Neural cell (in vitro differentiated cells): ENCODE results near the gene ZNF578. TPM values are rescaled to one million over a fixed set of nuclear protein-coding genes. Genes with fewer than 3 reads are reported as not detected.

Experiments used
- H2AFZ ChIP-seq: fragments of 200-600, 300-800 bp; sonication (generic), shearing (Covaris generic); 2 replicates; pipeline ENCODE4 v1.6.0; 2014; ENCODE audit warnings: low read depth, mild to moderate bottlenecking, antibody characterized with exemption, low read length, moderate library complexity
- H3F3A ChIP-seq: fragments of 200-600 bp; shearing (Covaris generic); 2 replicates; pipeline ENCODE4 v1.6.1; 2016; ENCODE audit warnings: mild to moderate bottlenecking, moderate library complexity, mixed read lengths, antibody characterized with exemption, low read length; ENCODE audit not compliant: insufficient read depth, poor library complexity, severe bottlenecking
- H3K27ac ChIP-seq: fragments of 200-600, 300-800 bp; sonication (generic), shearing (Covaris generic); 2 replicates; pipeline ENCODE4 v1.5.1; 2014; ENCODE audit warnings: mild to moderate bottlenecking, low read length, moderate library complexity
- H3K27me3 ChIP-seq: fragments of 300-800, 200-600 bp; sonication (generic), shearing (Covaris generic); 2 replicates; pipeline ENCODE4 v1.6.0; 2014; ENCODE audit warnings: mild to moderate bottlenecking, low read depth, low read length, moderate library complexity; ENCODE audit not compliant: insufficient read depth
- H3K36me3 ChIP-seq: fragments of 300-800, 200-600 bp; sonication (generic), shearing (Covaris generic); 2 replicates; pipeline ENCODE4 v1.5.1; 2014; ENCODE audit warnings: mild to moderate bottlenecking, antibody characterized with exemption, low read length, moderate library complexity; ENCODE audit not compliant: insufficient read depth
- H3K4me2 ChIP-seq: fragments of 300-800, 200-600 bp; sonication (generic), shearing (Covaris generic); 2 replicates; pipeline ENCODE4 v1.6.0; 2014; ENCODE audit warnings: mild to moderate bottlenecking, low read length
- H3K4me3 ChIP-seq: fragments of 300-800, 200-600 bp; sonication (generic), shearing (Covaris generic); 2 replicates; pipeline ENCODE4 v1.5.1; 2014; ENCODE audit warnings: mild to moderate bottlenecking, low read length, moderate library complexity
- H3K79me2 ChIP-seq: fragments of 200-600 bp; shearing (Covaris generic); replicated peaks from 2 replicates; pipeline ENCODE4 v1.6.0; 2014; ENCODE audit warnings: mild to moderate bottlenecking, low read length, moderate library complexity; ENCODE audit not compliant: insufficient read depth
- H3K9ac ChIP-seq: fragments of 300-800, 200-600 bp; sonication (generic), shearing (Covaris generic); 2 replicates; pipeline ENCODE4 v1.6.1; 2016; ENCODE audit warnings: mild to moderate bottlenecking, low read length, mixed read lengths
- H3K9me2 ChIP-seq: fragments of 200-600 bp; shearing (Covaris generic); 2 replicates; pipeline ENCODE4 v1.6.1; 2016; ENCODE audit warnings: mild to moderate bottlenecking, low read length, mixed read lengths; ENCODE audit not compliant: insufficient read depth
- H3K9me3 ChIP-seq: fragments of 200-600, 300-800 bp; sonication (generic), shearing (Covaris generic); 2 replicates; pipeline ENCODE4 v1.6.1; 2016; ENCODE audit warnings: mild to moderate bottlenecking, mixed run types, low read length, moderate library complexity, mixed read lengths
- H4K20me1 ChIP-seq: fragments of 200-600 bp; shearing (Covaris generic); 2 replicates; pipeline ENCODE4 v1.6.1; 2016; ENCODE audit warnings: mild to moderate bottlenecking, mixed run types; ENCODE audit not compliant: insufficient read depth
- CTCF ChIP-seq: fragments of 450-650 bp; IDR thresholded peaks from 2 replicates; pipeline ENCODE4 v1.5.1; 2014; ENCODE audit warnings: antibody characterized with exemption, mild to moderate bottlenecking, moderate library complexity; ENCODE audit not compliant: poor library complexity, severe bottlenecking
- EP300 ChIP-seq: fragments of 450-650 bp; conservative IDR thresholded peaks from 2 replicates; pipeline ENCODE4 v1.6.1; 2014; ENCODE audit warnings: antibody characterized with exemption, mild to moderate bottlenecking, moderate library complexity; ENCODE audit not compliant: poor library complexity, severe bottlenecking
- EZH2 ChIP-seq: fragments of 200-600, 300-800 bp; shearing (Covaris generic), sonication (generic); IDR thresholded peaks from 2 replicates; pipeline ENCODE4 v1.6.1; 2014; ENCODE audit warnings: antibody characterized with exemption, low read length, borderline replicate concordance, mild to moderate bottlenecking; ENCODE audit not compliant: insufficient read depth, poor library complexity, severe bottlenecking
- MXI1 ChIP-seq: fragments of 450-650 bp; conservative IDR thresholded peaks from 2 replicates; pipeline ENCODE4 v1.6.1; 2014; ENCODE audit warnings: antibody characterized with exemption, mild to moderate bottlenecking; ENCODE audit not compliant: poor library complexity, severe bottlenecking
- POLR2AphosphoS5 ChIP-seq: IDR thresholded peaks from 2 replicates; pipeline ENCODE4 v1.6.1; 2012
- RAD21 ChIP-seq: fragments of 450-650 bp; conservative IDR thresholded peaks from 2 replicates; pipeline ENCODE4 v1.6.1; 2014; ENCODE audit warnings: antibody characterized with exemption, mild to moderate bottlenecking, moderate library complexity
- REST ChIP-seq: IDR thresholded peaks from 2 replicates; pipeline ENCODE4 v1.6.1; 2012; ENCODE audit warnings: borderline replicate concordance
- SMC3 ChIP-seq: fragments of 450-650 bp; conservative IDR thresholded peaks from 2 replicates; pipeline ENCODE4 v1.6.1; 2014; ENCODE audit warnings: antibody characterized with exemption, mild to moderate bottlenecking, moderate library complexity; ENCODE audit not compliant: poor library complexity
- TAF1 ChIP-seq: IDR thresholded peaks from 2 replicates; pipeline ENCODE4 v1.6.1; 2012; ENCODE audit warnings: low read depth
- polyA plus RNA-seq: library from polyadenylated mRNA; depleted of rRNA; stranded (reverse); fragments of >200 nt; gene quantifications from 2 replicates; pipeline ENCODE4 v1.2.3, GENCODE V29; 2014

ZNF578 gene
- polyA plus RNA-seq, 1 donor from 2014 or later: 0.47 TPM

- Histone ChIP-seq H3K9ac (no peak overlapping the region), H2AFZ (no peak overlapping the region), H3K4me2 (no peak overlapping the region), H3F3A (no peaks in the 10 kb centered on the region), H4K20me1 (no peaks in the 10 kb centered on the region), H3K4me3 (no peak overlapping the region), H3K27me3 (no peaks in the 10 kb centered on the region), H3K9me3 (no peaks in the 10 kb centered on the region), H3K79me2 (no peaks in the 10 kb centered on the region), H3K9me2 (no peaks in the 10 kb centered on the region), H3K36me3 (no peaks in the 10 kb centered on the region), H3K27ac (no peak overlapping the region)
- TF ChIP-seq EP300: no peak
- no peak for TF ChIP-seq REST
- no peak for TF ChIP-seq TAF1
- no peak for TF ChIP-seq EZH2
- no peak for TF ChIP-seq MXI1
- no peak for TF ChIP-seq SMC3
- no peak for TF ChIP-seq RAD21
- TF ChIP-seq POLR2AphosphoS5: no peak
- TF ChIP-seq CTCF: no peak
These were observed 53.9 kb downstream of the ZNF578 start for GRCh38 chr19:52507266-52507665.

GRCh38 chr19:52516191-52516590, 62.8 kb downstream of the ZNF578 start:
- H3K9ac ChIP-seq: no peak overlapping the region
- no peaks in the 10 kb centered on the region for H4K20me1 ChIP-seq
- no peaks in the 10 kb centered on the region for H3K9me2 ChIP-seq
- no peaks in the 10 kb centered on the region for H3K36me3 ChIP-seq
- H3K4me3 ChIP-seq: no peak overlapping the region
- H2AFZ ChIP-seq: no peak overlapping the region
- no peaks in the 10 kb centered on the region for H3K27me3 ChIP-seq
- H3K27ac ChIP-seq: no peak overlapping the region
- H3F3A ChIP-seq: no peaks in the 10 kb centered on the region
- H3K79me2 ChIP-seq: no peaks in the 10 kb centered on the region
- no peak overlapping the region for H3K4me2 ChIP-seq
- TF ChIP-seq MXI1 (no peak), RAD21 (no peak), REST (no peak), TAF1 (no peak), SMC3 (no peak), CTCF (no peak), POLR2AphosphoS5 (no peak), EP300 (no peak), EZH2 (no peak)
- no peaks in the 10 kb centered on the region for H3K9me3 ChIP-seq
